ENCODE data around the gene ARHGAP23.
A peak's percentile ranks its signal among the peaks of the same experiment; 100 is the strongest.

- TF ChIP-seq YY1 (IDR thresholded peaks at IDR 0.05; ENCODE audit: low read depth) (no peak), RAD21 (IDR thresholded peaks at IDR 0.05; ENCODE audit: low read depth) (no peak), MAX (IDR thresholded peaks at IDR 0.05) (no peak), REST (IDR thresholded peaks at IDR 0.05; ENCODE audit: low read depth) (peak; percentile 91), EGR1 (IDR thresholded peaks at IDR 0.05) (no peak), CEBPB (IDR thresholded peaks at IDR 0.05) (no peak), EP300 (IDR thresholded peaks at IDR 0.05; ENCODE audit: borderline replicate concordance) (no peak), TAF1 (IDR thresholded peaks at IDR 0.05; ENCODE audit: low read depth) (no peak), ZBTB7A (IDR thresholded peaks at IDR 0.05; ENCODE audit: low read depth) (no peak), FOXM1 (IDR thresholded peaks at IDR 0.05; ENCODE audit: borderline replicate concordance, low read depth) (no peak), CREB1 (IDR thresholded peaks at IDR 0.05; ENCODE audit: low read depth) (no peak), TCF12 (IDR thresholded peaks at IDR 0.05; ENCODE audit: low read depth) (no peak), NFIC (IDR thresholded peaks at IDR 0.05) (no peak), TEAD4 (IDR thresholded peaks at IDR 0.05) (no peak)
Measured at GRCh38 chr17:38560503-38561318, 132.4 kb downstream of the ARHGAP23 start.
